Inflammatory macrophage treated with lipopolysaccharide for 4 hours (primary cell): ENCODE measurements around the gene FMN1.
"Not testable (repeated sequence)": the region's sequence is repeated elsewhere in the genome, so short reads cannot be mapped to it uniquely, and the experiment has no call there.

ENCODE experiments used
- DNase-seq: peaks from one replicate; pipeline ENCODE4 v3.0.0-alpha.2; 2020

FMN1 gene

GRCh38 chr15:33086500-33087121 lies 107.9 kb downstream of the FMN1 start:
- DNase-seq, result peak; percentile 64

- no peak for DNase-seq
These were observed 109.9 kb downstream of the FMN1 start for GRCh38 chr15:33084661-33085060.

GRCh38 chr15:33083232-33084081 lies 111.1 kb downstream of the FMN1 start:
- DNase-seq, result no peak

- DNase-seq, result no peak
These were observed 114.5 kb downstream of the FMN1 start for GRCh38 chr15:33080006-33080405.

- no peak for DNase-seq
These were observed 115.9 kb downstream of the FMN1 start for GRCh38 chr15:33078607-33079006.

- DNase-seq, result no peak
These were observed 117.6 kb downstream of the FMN1 start for GRCh38 chr15:33076937-33077336.

- DNase-seq, result no peak
These were observed 119.6 kb downstream of the FMN1 start for GRCh38 chr15:33074942-33075341.

- no peak for DNase-seq
These were observed 120.3 kb downstream of the FMN1 start for GRCh38 chr15:33074212-33074611.

GRCh38 chr15:33071451-33071850 lies 123.1 kb downstream of the FMN1 start:
- no peak for DNase-seq

GRCh38 chr15:33069903-33070302 lies 124.6 kb downstream of the FMN1 start:
- DNase-seq, result not testable (repeated sequence)

GRCh38 chr15:33069161-33069560 lies 125.4 kb downstream of the FMN1 start:
- no peak for DNase-seq

GRCh38 chr15:33068511-33068990 lies 126.0 kb downstream of the FMN1 start:
- peak; percentile 52 for DNase-seq

GRCh38 chr15:33068007-33068481 lies 126.5 kb downstream of the FMN1 start:
- peak; percentile 86 for DNase-seq

- DNase-seq, result no peak
These were observed 127.1 kb downstream of the FMN1 start for GRCh38 chr15:33067456-33067855.

- no peak for DNase-seq
These were observed 127.9 kb downstream of the FMN1 start for GRCh38 chr15:33066584-33066983.

- no peak for DNase-seq
These were observed 129.6 kb downstream of the FMN1 start for GRCh38 chr15:33064878-33065277.

GRCh38 chr15:33059184-33059583 lies 135.3 kb downstream of the FMN1 start:
- peak; percentile 13 for DNase-seq

- DNase-seq, result no peak
These were observed 136.7 kb downstream of the FMN1 start for GRCh38 chr15:33057845-33058244.

GRCh38 chr15:33055962-33056361 lies 138.6 kb downstream of the FMN1 start:
- DNase-seq, result no peak

- DNase-seq, result no peak
These were observed 143.0 kb downstream of the FMN1 start for GRCh38 chr15:33051528-33051927.

GRCh38 chr15:33048255-33048654 lies 146.3 kb downstream of the FMN1 start:
- DNase-seq, result no peak

- DNase-seq, result no peak
These were observed 147.4 kb downstream of the FMN1 start for GRCh38 chr15:33047077-33047476.

- no peak for DNase-seq
These were observed 148.2 kb downstream of the FMN1 start for GRCh38 chr15:33046329-33046728.
